Panc1 (cell line): ENCODE measurements around the gene ACSM5. TPM values are rescaled to one million over a fixed set of nuclear protein-coding genes. Genes with fewer than 3 reads are reported as not detected.
"Not testable (repeated sequence)": the region's sequence is repeated elsewhere in the genome, so short reads cannot be mapped to it uniquely, and the experiment has no call there.

Source experiments
- ATAC-seq: fragments of 200-7000 bp; cut with Tn5 transposase; 2 replicates; pipeline ENCODE4 v1.9.1; 2020; ENCODE audit warnings: mild to moderate bottlenecking, moderate library complexity
- BruUV-seq: library from RNA; stranded (reverse); fragments of 400-500 nt; replicated peaks from 2 replicates; lab custom pipeline; 2021; lab: Mats Ljungman, UMichigan
- CTCF ChIA-PET: fragments of 300-600 bp; sonication (Branson Sonifier 250); formaldehyde crosslinking; loops from one replicate; lab custom pipeline; 2022; ENCODE audit warnings: antibody characterized with exemption; lab: Charles Lee
- POLR2A ChIA-PET: fragments of 300-600 bp; sonication (Branson Sonifier 250); formaldehyde crosslinking; loops from one replicate; lab custom pipeline; 2022; ENCODE audit warnings: antibody characterized with exemption; lab: Charles Lee
- DNase-seq: peaks from one replicate; pipeline ENCODE4 v3.0.0-alpha.2; 2010; ENCODE audit warnings: low read depth, low spot score
- H3K27ac ChIP-seq: 2 replicates; pipeline ENCODE4 v1.5.1; 2011; ENCODE audit warnings: mild to moderate bottlenecking, low read length, inconsistent platforms
- H3K27me3 ChIP-seq: fragments of 200-500 bp; sonication (Bioruptor generic); 2 replicates; pipeline ENCODE4 v1.6.0; 2014; ENCODE audit warnings: low read length, inconsistent platforms; ENCODE audit not compliant: control insufficient read depth, insufficient read depth
- H3K36me3 ChIP-seq: fragments of 200-500 bp; sonication (Bioruptor generic); 2 replicates; pipeline ENCODE4 v1.5.1; 2014; ENCODE audit warnings: inconsistent platforms, mild to moderate bottlenecking, low read length, moderate library complexity; ENCODE audit not compliant: control insufficient read depth, insufficient read depth
- H3K4me1 ChIP-seq: 2 replicates; pipeline ENCODE4 v1.5.1; 2011; ENCODE audit warnings: inconsistent platforms, mild to moderate bottlenecking, low read length, moderate library complexity; ENCODE audit not compliant: control insufficient read depth, insufficient read depth
- H3K4me3 ChIP-seq, 2 experiments: 2 replicates each; pipeline ENCODE4 v1.5.1; 2011 to 2012; ENCODE audit warnings: low read depth in 2 of 2, low read length in 2 of 2, mild to moderate bottlenecking in 2 of 2, inconsistent platforms in 1 of 2, moderate library complexity in 1 of 2
- H3K9me3 ChIP-seq: fragments of 200-500 bp; sonication (Bioruptor generic); 2 replicates; pipeline ENCODE4 v1.5.1; 2014; ENCODE audit warnings: low read depth, mild to moderate bottlenecking, inconsistent platforms, low read length, moderate library complexity; ENCODE audit not compliant: control insufficient read depth, insufficient read depth
- CTCF ChIP-seq: fragments of 450-650 bp; IDR thresholded peaks from 2 replicates; pipeline ENCODE4 v1.5.1; 2017; ENCODE audit warnings: mild to moderate bottlenecking
- POLR2AphosphoS5 ChIP-seq: IDR thresholded peaks from 2 replicates; pipeline ENCODE4 v1.6.1; 2012; ENCODE audit warnings: mild to moderate bottlenecking, low read depth, low read length, moderate library complexity
- REST ChIP-seq, 2 experiments: IDR thresholded peaks; 2 replicates each; pipeline ENCODE4 v1.6.1; 2011 to 2012; ENCODE audit warnings: low read depth in 2 of 2, control low read depth in 1 of 2, low read length in 1 of 2, mild to moderate bottlenecking in 1 of 2, moderate library complexity in 1 of 2; ENCODE audit not compliant: insufficient read depth in 1 of 2
- SIN3A ChIP-seq: IDR thresholded peaks from 2 replicates; pipeline ENCODE4 v1.6.1; 2012; ENCODE audit warnings: low read depth, mild to moderate bottlenecking, low read length, moderate library complexity, borderline replicate concordance; ENCODE audit not compliant: insufficient read depth
- TCF7L2 ChIP-seq: IDR thresholded peaks from 2 replicates; pipeline ENCODE4 v1.6.1; 2011; ENCODE audit warnings: mild to moderate bottlenecking, low read depth, low read length, inconsistent platforms
- in situ Hi-C: cut with HindIII; loops from 2 replicates; pipeline ENCODE4 v1.10.0; 2016; ENCODE audit warnings: low sequenced_read_pairs, low pct_unique_long_range_greater_than_20kb
- intact Hi-C: fragments of 100-400 bp; cut with micrococcal nuclease; formaldehyde crosslinking; loops from one replicate; pipeline ENCODE4 v1.10.0; 2022; ENCODE audit not compliant: unreplicated experiment
- total RNA-seq: library from RNA; stranded (reverse); gene quantifications from one replicate; pipeline ENCODE4 v1.2.1, GENCODE V29; 2021; ENCODE audit not compliant: unreplicated experiment

Gene ACSM5
- total RNA-seq, 1 experiment from 2014 or later, result 0.21 TPM

GRCh38 chr16:20430948-20431347, 21.6 kb downstream of the ACSM5 start:
- Histone ChIP-seq H3K27me3 (peaks cover 2% of the 10 kb centered on the region), H3K9me3 (no peaks in the 10 kb centered on the region), H3K36me3 (no peaks in the 10 kb centered on the region), H3K27ac (no peak overlapping the region), H3K4me3 (no peak overlapping the region), H3K4me1 (no peaks in the 10 kb centered on the region)
- DNase-seq, result no peak
- TF ChIP-seq CTCF (no peak), TCF7L2 (no peak), POLR2AphosphoS5 (no peak), SIN3A (no peak), REST (IDR thresholded peaks at IDR 0.05; ENCODE audit: insufficient read depth in 1 of 2, low read depth in 2 of 2, low read length in 1 of 2) (no peak)
- ChIA-PET CTCF (no interaction called here), POLR2A (no interaction called here)
- in situ Hi-C loops (no loop called here), intact Hi-C loops (no loop called here)
- BruUV-seq, result no TSS peak
- peak; percentile 45; the same call in 1 of the 2 replicates for ATAC-seq

DNA sequence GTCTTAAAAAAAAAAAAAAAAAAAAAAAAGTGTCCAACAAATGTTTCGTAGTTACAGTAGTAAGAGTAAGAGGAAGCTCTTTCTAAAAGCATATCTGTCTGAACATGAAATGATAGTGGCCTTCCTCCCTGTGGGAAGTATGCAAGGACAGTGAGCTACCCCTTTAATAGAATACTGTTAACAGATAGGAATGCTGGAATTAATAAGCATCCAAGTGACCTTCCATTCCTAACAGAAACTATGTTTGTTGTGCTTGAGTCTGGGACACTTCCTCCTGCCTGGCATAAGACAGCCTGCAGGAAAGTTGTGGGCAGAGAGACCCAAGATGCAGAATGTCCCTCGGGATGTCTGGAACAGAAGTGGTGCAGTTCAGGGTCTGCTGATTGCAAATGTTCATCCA, 29.6 kb downstream of the ACSM5 start:
- POLR2A ChIA-PET, intact Hi-C loops, BruUV-seq: not testable (repeated sequence)

DNA sequence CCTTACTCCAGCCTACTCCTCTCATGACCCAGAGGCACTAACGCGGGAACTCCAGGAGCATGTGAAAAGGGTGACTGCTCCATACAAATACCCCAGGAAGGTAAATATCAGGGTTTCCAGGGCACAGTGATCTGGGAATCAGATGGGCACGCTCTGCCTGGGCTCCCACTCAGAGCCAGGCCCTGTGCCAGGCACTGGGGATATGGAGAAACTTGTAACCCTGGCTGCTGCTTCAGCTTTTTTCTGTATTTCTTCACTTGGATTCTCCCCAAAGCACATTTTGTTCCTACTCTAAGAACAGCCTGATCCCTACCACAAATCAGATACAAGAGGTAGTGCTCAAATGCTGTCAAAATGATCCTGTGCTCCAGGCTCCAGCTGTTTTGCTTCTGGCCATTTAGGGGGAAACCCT, 30.5 kb downstream of the ACSM5 start:
- BruUV-seq, result not testable (repeated sequence)

More for the DNA sequence above, 29.6 kb downstream of the ACSM5 start:
- H3K4me1 ChIP-seq, H3K36me3 ChIP-seq, DNase-seq, CTCF ChIA-PET, H3K27me3 ChIP-seq, H3K4me3 ChIP-seq, H3K9me3 ChIP-seq, in situ Hi-C loops, H3K27ac ChIP-seq, ATAC-seq: not testable (repeated sequence)

GRCh38 chr16:20440731-20441130, 31.4 kb downstream of the ACSM5 start:
- DNase-seq, in situ Hi-C loops, H3K4me1 ChIP-seq, H3K9me3 ChIP-seq, intact Hi-C loops, H3K4me3 ChIP-seq, H3K27me3 ChIP-seq, H3K36me3 ChIP-seq, BruUV-seq, CTCF ChIA-PET, ATAC-seq, H3K27ac ChIP-seq: not testable (repeated sequence)
- POLR2A ChIA-PET, result interaction anchor here (0.6 kb wide), 1 partner anchor 20 kb away, joined by 9 read pairs; no protein-coding TSS in a partner anchor

More for the DNA sequence above, 30.5 kb downstream of the ACSM5 start:
- POLR2A ChIA-PET, ATAC-seq, H3K4me1 ChIP-seq, intact Hi-C loops, H3K27me3 ChIP-seq, H3K4me3 ChIP-seq, H3K36me3 ChIP-seq, in situ Hi-C loops, H3K27ac ChIP-seq, CTCF ChIA-PET, DNase-seq, H3K9me3 ChIP-seq: not testable (repeated sequence)
